Loucy (cell line): ENCODE data around the gene PRTFDC1.

ENCODE experiments used
- H2AFZ ChIP-seq: fragments of 200-600 bp; sonication (generic); 2 replicates; pipeline ENCODE4 v1.6.0; 2016; ENCODE audit warnings: antibody characterized with exemption, mild to moderate bottlenecking, low read length, moderate library complexity
- H3F3A ChIP-seq: fragments of 200-600 bp; 2 replicates; pipeline ENCODE4 v1.6.0; 2016; ENCODE audit warnings: antibody characterized with exemption, low read depth, mild to moderate bottlenecking
- H3K27me3 ChIP-seq: fragments of 200-600 bp; sonication (generic); 2 replicates; pipeline ENCODE4 v1.6.1; 2014; ENCODE audit warnings: low read length, mild to moderate bottlenecking; ENCODE audit not compliant: insufficient read depth, poor library complexity, severe bottlenecking
- H3K36me3 ChIP-seq: fragments of 200-600 bp; sonication (generic); 2 replicates; pipeline ENCODE4 v1.6.1; 2016; ENCODE audit warnings: low read length; ENCODE audit not compliant: insufficient read depth
- H3K4me1 ChIP-seq: fragments of 200-600 bp; sonication (generic); 2 replicates; pipeline ENCODE4 v1.5.1; 2014; ENCODE audit warnings: low read length, mild to moderate bottlenecking; ENCODE audit not compliant: insufficient read depth, poor library complexity, severe bottlenecking
- H3K4me2 ChIP-seq: fragments of 200-600 bp; sonication (generic); 2 replicates; pipeline ENCODE4 v1.6.0; 2014; ENCODE audit warnings: antibody characterized with exemption, low read length, low read depth, mild to moderate bottlenecking; ENCODE audit not compliant: poor library complexity, severe bottlenecking
- H3K4me3 ChIP-seq: fragments of 200-600 bp; sonication (generic); 2 replicates; pipeline ENCODE4 v1.5.1; 2014; ENCODE audit warnings: low read length, mild to moderate bottlenecking, mixed read lengths; ENCODE audit not compliant: poor library complexity, severe bottlenecking
- H3K79me2 ChIP-seq: fragments of 200-600 bp; sonication (generic); 2 replicates; pipeline ENCODE4 v1.6.1; 2014; ENCODE audit warnings: low read length; ENCODE audit not compliant: insufficient read depth
- H3K9ac ChIP-seq: fragments of 200-600 bp; sonication (generic); 2 replicates; pipeline ENCODE4 v1.6.0; 2014; ENCODE audit warnings: mild to moderate bottlenecking, low read depth, low read length, moderate library complexity; ENCODE audit not compliant: poor library complexity, severe bottlenecking
- H3K9me2 ChIP-seq: fragments of 200-600 bp; sonication (generic); replicated peaks from 2 replicates; pipeline ENCODE4 v1.6.1; 2016; ENCODE audit warnings: low read depth, low read length, mixed read lengths
- H3K9me3 ChIP-seq: fragments of 200-600 bp; sonication (generic); 2 replicates; pipeline ENCODE4 v1.6.1; 2014; ENCODE audit warnings: mild to moderate bottlenecking, antibody characterized with exemption, low read length, low read depth; ENCODE audit not compliant: insufficient read depth
- H4K20me1 ChIP-seq: fragments of 200-600 bp; sonication (generic); 2 replicates; pipeline ENCODE4 v1.6.0; 2014; ENCODE audit warnings: antibody characterized with exemption, low read length, mild to moderate bottlenecking; ENCODE audit not compliant: insufficient read depth, poor library complexity, severe bottlenecking
- EZH2phosphoT487 ChIP-seq: fragments of 200-600 bp; IDR thresholded peaks from 2 replicates; pipeline ENCODE4 v1.6.1; 2018; ENCODE audit warnings: antibody characterized with exemption, mild to moderate bottlenecking, moderate library complexity, borderline replicate concordance
- TF ChIP-seq, protein P1 (sequence below): fragments of 200-600 bp; sonication (generic); conservative IDR thresholded peaks from 2 replicates; pipeline ENCODE4 v1.5.1; 2014; ENCODE audit warnings: mild to moderate bottlenecking, antibody characterized with exemption, low read length

The PRTFDC1 gene

DNA sequence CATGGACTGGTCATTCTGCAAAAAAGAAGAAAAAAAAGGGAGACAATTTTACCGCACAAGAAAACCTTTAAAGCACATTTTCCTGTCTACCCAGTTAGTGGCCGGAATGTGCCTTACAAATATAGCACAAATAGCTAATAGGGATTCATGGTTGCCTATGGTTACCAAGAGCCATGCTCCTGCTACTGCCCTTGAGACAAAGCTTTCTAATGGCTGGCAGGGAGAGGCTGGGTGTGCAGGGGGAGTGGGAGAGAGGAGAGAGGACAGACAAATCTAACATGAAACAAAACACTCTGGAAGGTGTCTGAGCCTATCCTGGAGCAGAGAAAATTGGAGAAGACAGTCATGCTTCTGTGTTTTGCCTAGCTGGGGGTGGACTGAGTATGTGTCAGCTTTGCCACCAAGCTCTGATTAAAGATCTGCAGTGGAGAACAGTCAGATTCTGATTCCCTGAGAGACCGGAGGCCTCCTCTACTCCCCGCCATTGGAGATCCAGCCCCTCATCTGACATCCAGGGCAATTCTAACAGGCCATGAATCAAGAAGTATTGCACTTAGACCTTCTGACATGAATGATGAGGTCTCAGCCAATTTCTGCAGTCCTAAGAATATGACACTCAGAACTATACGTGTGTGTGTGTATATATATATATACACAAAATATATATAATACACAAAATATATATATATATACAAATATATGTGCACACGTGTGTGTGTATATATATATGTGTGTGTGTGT is 80.2 kb downstream of the PRTFDC1 start:
- Histone ChIP-seq H3K4me1 (no peaks in the 10 kb centered on the region), H3K4me3 (no peak overlapping the region), H2AFZ (no peak overlapping the region), H3F3A (no peaks in the 10 kb centered on the region), H3K9me3 (peaks cover 9% of the 10 kb centered on the region; the same call in 1 of the 2 replicates), H3K79me2 (no peaks in the 10 kb centered on the region), H3K4me2 (no peak overlapping the region), H3K27me3 (no peaks in the 10 kb centered on the region), H3K9ac (no peak overlapping the region), H3K36me3 (no peaks in the 10 kb centered on the region), H4K20me1 (no peaks in the 10 kb centered on the region), H3K9me2 (no peaks in the 10 kb centered on the region)
- TF ChIP-seq, protein P1, sequence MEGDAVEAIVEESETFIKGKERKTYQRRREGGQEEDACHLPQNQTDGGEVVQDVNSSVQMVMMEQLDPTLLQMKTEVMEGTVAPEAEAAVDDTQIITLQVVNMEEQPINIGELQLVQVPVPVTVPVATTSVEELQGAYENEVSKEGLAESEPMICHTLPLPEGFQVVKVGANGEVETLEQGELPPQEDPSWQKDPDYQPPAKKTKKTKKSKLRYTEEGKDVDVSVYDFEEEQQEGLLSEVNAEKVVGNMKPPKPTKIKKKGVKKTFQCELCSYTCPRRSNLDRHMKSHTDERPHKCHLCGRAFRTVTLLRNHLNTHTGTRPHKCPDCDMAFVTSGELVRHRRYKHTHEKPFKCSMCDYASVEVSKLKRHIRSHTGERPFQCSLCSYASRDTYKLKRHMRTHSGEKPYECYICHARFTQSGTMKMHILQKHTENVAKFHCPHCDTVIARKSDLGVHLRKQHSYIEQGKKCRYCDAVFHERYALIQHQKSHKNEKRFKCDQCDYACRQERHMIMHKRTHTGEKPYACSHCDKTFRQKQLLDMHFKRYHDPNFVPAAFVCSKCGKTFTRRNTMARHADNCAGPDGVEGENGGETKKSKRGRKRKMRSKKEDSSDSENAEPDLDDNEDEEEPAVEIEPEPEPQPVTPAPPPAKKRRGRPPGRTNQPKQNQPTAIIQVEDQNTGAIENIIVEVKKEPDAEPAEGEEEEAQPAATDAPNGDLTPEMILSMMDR, result no peak
- no peak for TF ChIP-seq EZH2phosphoT487

DNA sequence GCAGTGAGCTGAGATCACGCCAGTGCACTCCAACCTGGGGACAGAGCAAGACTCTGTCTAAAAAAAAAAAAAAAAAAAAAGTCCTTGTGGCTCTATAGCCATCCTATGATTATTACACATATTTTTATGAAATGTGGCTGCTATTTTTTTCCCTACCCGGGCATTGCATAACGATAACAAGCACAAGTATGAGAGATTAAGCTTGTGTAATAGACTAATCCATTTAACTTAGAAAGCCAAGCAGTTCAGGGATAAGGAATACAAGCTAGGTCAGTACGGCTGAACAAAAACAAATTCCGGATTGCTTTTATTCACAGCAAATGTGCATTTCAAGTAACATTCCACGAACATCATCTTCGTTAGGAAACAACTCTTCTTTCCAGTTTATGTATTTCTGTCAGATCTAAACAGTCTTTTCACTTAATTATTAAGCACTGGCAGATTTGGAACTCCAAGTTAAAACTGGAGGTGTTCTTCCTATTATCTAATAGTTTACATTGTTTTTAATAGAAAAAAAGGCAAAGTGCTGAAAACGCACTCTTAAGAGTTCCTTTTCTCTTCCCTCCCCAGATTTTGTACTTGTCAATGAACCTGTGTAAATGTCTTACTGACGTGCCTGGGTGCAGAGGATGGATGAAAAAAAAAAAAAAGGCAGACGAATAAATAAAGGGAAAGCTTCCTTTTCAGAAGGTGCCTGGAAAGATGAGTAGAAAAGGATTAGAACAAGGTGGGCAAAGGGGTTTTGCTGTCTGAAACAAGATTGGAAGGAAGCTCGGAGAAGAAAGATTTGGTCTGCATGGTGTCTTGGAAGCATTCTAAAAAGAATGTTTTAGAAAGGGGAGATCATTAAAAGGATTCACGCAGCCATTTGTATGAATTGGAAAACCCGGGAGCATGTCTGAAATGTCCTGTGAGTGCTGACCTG is 81.1 kb downstream of the PRTFDC1 start:
- H4K20me1 ChIP-seq, result no peaks in the 10 kb centered on the region
- H3F3A ChIP-seq, result no peaks in the 10 kb centered on the region
- peaks cover 9% of the 10 kb centered on the region; the same call in 1 of the 2 replicates for H3K9me3 ChIP-seq
- no peaks in the 10 kb centered on the region for H3K36me3 ChIP-seq
- H3K9ac ChIP-seq, result no peak overlapping the region
- no peaks in the 10 kb centered on the region for H3K27me3 ChIP-seq
- no peaks in the 10 kb centered on the region for H3K4me1 ChIP-seq
- no peaks in the 10 kb centered on the region for H3K9me2 ChIP-seq
- H3K4me3 ChIP-seq, result no peak overlapping the region
- no peaks in the 10 kb centered on the region for H3K79me2 ChIP-seq
- TF ChIP-seq, protein P1, result no peak
- no peak for TF ChIP-seq EZH2phosphoT487
- no peak overlapping the region for H2AFZ ChIP-seq
- no peak overlapping the region for H3K4me2 ChIP-seq

DNA sequence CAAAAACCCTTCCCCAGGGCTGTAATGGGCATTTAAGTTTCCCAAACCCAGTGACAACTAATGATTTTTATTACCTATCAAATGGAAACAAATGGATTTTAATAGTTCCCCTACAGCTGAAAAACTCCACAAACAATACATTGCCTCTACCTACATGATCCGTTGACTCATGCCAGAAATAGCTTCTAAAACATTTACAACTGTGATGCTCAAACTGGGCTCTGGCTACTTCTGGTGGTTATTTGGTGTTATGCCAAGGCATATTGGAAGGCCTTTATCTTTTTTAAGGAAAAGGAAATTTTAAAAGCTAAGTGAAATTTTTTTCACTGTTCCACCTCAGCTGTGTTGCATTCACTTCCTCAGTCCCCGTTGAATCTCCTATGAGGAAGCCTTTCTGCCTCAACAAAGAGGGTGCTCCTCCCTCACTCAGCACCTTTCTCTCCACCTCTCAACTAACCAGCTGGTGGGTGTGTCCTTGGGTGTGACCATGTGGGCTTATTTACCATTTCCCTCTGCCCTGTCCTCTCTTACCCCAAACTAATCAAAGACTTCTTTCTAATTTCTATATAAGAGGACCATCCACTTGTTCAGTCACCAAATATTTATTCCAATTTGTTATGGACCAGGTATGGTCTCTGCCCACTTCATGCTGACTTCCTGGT is 82.9 kb downstream of the PRTFDC1 start:
- no peak overlapping the region for H3K4me2 ChIP-seq
- no peaks in the 10 kb centered on the region for H3K79me2 ChIP-seq
- TF ChIP-seq, protein P1, result no peak
- TF ChIP-seq EZH2phosphoT487, result no peak
- H3K27me3 ChIP-seq, result no peaks in the 10 kb centered on the region
- no peak overlapping the region for H3K9ac ChIP-seq
- H2AFZ ChIP-seq, result no peak overlapping the region
- H4K20me1 ChIP-seq, result no peaks in the 10 kb centered on the region
- H3K9me2 ChIP-seq, result no peaks in the 10 kb centered on the region
- no peaks in the 10 kb centered on the region for H3K4me1 ChIP-seq
- no peak overlapping the region for H3K4me3 ChIP-seq
- H3K9me3 ChIP-seq, result peaks cover 1% of the 10 kb centered on the region; the same call in 1 of the 2 replicates
- H3K36me3 ChIP-seq, result no peaks in the 10 kb centered on the region
- no peaks in the 10 kb centered on the region for H3F3A ChIP-seq
